Activated naive CD4-positive, alpha-beta T cell treated with Interleukin-2 at 50 U/mL for 16 hours (primary cell): ENCODE results near the gene MRGPRX2.

Experiments used
- DNase-seq: peaks from one replicate; pipeline ENCODE4 v3.0.0-alpha.2; 2020

MRGPRX2 gene

DNA sequence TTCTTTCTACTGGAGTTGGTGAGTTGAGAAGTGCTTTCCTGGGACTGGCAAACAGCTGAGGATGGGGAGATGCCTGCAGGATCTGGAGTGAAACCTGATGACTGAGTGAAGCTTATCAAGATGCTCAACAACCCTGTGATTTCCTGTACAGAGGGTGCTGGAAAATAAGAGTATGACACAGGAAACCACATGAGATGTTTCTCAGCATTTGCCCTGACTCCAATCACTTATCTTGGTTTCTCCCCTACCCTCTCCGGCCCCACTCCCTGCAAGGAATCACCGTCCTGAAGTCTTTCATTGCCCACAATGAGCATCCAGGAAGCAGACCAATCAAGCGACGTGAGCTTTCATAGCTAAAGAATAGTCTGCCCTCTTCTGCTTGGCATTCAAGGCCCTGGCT lies at the start of gene MRGPRX2:
Gene MRGPRX2, minus strand, starts transcription at position 89 of the 400 bp plus-strand sequence. CDS start 4,315 bp downstream, outside the sequence.
- DNase-seq, result no peak

DNA sequence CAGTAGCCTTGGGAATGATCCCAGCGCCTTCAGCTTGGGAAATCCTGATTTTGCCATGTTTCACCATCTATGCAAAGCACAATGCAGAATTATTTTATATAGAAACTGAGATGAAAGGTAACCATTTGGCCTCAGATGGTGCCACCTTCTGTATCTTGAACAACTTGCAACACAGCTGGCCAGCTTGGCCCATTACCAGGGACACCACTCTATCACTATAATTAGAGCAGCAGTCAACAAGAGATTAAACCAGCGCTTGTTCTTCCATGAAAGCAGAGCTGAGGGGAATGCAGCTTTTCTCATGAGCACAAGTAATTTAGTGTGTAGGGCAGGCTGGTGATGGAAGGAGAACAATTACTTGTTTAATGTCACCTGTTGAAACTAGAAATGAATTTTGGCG lies 49.8 kb upstream of the MRGPRX2 start:
- no peak for DNase-seq

DNA sequence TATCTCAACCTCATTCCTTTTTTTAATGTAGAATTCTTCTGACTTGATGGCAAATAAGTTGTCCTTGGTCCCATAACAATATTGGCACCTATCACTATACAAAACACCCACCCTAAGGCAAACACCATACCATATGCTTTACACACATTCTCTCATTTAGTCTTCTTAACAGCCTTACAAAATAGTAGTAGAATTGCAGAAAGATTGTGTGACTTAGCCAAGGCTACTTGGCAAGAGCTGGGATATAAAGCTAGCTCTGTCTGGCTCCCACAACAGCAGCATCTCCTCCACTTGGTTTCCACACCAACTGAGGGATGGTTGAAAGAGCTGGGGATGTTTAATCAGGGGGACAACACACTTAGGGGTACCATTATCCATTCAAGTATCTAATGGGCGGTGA lies 46.6 kb upstream of the MRGPRX2 start:
- no peak for DNase-seq

DNA sequence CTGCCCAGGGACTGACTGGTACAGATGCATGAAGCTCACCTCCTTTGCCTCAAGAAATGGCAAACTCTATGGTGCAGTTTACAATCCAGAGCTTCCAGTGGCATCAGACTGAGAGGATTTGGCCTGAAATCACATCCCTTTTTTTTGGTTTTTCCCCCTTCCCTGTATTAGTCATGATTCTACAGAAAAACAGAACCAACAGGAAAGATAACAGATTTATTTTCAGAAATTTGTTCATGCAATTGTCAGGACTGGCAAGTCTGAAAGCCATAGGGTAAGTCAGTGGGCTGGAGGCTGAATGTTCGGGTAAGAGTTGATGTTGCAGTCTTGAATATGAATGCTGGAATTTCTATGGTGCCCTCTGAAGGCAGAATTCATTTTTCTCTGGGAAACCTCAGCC lies 44.5 kb upstream of the MRGPRX2 start:
- DNase-seq, result no peak

DNA sequence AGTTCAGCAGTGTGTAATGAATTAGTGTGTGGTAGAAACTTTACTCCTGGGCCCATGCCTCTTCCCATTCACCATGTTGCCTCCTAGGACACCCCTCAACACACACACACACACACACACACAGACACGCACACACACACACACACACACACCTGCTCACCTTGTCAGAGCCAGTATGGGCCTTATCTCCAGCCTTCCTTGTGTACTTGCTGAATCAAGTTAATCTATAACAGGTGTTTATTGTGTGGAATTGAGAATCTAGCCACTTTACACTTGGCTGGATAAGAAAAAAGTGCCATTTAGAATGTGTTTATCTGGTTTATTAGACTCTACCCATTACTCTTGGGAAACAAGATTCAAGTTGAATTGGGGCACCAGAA lies 42.0 kb upstream of the MRGPRX2 start:
- DNase-seq, result no peak

DNA sequence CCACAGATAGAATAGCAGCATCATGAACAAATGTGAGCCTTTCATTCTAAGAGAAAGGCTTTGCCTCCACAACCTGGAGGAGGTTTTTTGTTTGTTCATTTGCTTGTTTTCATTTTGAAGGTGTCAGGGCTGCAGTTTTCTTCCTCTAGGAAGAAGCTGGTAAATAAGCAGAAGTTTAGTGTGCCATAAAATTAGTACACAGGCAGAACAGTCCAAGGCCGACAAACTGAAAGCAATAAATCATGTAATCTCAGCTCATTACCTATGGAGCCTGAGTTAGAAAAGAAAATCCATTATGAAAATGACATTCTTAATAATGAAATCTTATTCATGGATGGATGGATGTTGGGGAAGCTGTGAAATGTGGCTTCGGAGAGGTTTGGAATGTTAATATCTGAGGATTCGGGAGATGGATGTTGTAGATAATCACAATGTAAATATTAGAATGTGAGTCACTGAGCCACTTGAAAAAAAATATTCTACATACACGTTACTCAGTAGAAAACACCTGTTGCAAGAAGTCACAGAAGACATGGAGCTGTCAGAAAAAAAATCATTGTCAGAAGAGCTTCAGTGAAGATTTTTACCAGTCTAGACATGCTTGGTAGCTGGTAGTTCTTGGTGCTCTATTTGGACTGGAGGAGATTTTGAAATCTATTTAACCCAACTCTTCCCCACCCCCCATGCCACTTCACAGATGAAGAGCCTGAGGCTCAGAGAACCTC lies 41.4 kb upstream of the MRGPRX2 start:
- DNase-seq, result no peak

DNA sequence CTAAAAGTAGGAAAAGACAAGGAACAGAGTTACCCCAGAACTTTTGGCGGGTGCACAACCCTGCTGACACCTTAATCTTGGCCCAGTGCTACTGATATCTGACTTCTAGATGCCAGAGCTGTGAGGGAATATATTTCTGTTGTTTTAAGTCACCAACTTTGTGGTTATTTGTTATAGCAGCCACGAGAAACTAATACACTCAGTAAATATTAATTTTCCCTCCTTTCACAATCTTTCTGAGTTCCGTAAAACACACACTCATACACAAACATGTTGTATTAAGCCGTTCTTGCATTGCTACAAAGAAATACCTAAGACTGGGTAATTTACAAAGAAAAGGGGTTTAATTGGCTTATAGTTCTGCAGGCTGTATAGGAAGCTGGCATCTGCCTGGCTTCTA lies 40.4 kb upstream of the MRGPRX2 start:
- no peak for DNase-seq

DNA sequence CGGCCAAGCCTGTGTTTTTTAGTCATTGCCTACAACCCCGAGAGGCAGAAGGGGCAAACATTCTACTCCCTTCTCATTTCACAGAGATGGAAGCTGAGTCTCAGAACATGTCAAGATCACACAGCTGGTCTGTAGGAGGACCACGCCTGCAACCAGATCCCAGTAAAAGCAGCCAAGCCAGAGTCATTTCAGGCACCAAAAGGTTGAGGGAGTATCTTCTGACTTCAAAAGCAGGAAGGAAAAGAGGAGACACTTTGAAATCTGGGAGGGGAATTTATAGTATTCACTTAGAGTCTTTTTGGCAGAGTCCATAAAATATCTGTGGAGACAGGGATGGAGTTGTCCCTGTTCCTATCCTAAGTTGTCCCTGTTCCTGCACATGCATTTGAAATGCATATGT lies 38.6 kb upstream of the MRGPRX2 start:
- DNase-seq, result no peak

DNA sequence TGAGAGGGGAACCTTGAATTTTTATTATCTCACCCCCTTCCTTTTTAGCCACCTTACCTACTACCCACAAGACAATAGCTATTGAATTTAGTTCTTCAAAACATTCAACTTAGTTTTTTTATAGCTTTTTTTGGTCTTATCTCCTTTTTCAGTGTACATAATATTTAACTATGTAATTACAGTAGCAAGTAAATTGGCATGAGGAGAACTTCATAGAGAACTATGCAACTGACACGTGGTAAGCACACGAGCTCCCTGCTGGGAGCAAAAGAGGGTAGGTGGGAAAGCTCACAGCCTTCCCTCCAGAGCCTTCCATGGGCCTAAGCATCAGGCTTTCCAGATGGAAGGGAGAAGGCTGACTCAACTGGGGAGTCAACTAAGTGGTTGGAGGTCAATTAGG lies 34.3 kb upstream of the MRGPRX2 start:
- DNase-seq, result no peak

DNA sequence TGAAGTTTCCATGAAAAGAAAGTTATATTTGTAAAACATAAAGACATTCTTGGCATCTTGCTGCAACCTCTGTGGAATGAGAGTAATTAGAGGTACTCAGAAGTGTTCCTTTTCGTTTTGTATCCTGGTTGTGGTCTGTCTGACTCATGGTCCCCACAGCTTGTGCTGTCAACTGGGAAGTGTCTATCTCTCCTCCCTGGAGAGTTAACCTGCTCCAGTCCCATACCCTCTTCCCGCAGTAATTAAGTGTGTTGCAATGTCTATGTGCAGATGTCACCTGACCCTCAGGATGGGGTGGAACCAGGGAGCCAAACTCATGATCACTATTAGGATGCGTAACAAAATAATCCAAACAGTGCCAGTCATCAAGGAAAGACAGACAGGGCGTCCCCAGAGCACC lies 33.5 kb upstream of the MRGPRX2 start:
- no peak for DNase-seq

DNA sequence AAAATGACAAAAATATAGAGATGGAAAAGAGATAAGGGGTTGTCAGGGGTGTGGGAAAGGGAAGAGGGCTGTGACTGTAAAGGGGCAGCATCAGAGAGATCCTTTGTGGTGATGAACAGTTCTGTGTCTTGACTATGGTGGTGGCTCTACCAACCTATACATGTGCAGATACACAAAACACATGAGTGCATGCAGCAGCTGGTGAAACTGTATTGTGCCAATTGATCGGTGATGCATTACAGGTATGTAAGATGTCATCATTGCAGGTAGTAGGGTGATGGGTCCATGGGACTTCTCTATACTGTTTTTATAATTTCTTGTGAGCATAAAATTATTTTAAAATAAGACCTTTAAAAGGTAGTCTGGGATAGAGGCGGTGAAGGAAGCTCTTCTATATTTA lies 32.3 kb upstream of the MRGPRX2 start:
- no peak for DNase-seq

DNA sequence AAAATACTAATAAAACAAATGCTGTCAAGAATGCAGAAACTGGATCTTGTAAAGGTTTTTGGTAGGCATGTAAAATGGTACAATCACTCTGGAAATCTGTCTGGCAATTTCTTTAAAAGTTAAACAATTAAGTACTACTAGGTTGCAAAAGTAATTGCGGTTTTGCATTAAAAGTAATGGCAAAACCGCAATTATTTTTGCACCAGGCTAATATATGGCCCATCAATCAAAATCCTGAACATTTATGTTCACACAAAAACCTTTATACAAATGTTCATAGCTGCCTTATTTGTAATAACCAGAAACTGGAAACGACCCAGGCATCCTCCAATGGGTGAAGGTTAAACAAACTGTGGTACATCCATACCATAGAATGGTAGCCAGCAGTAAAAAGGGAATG lies 31.8 kb upstream of the MRGPRX2 start:
- no peak for DNase-seq

DNA sequence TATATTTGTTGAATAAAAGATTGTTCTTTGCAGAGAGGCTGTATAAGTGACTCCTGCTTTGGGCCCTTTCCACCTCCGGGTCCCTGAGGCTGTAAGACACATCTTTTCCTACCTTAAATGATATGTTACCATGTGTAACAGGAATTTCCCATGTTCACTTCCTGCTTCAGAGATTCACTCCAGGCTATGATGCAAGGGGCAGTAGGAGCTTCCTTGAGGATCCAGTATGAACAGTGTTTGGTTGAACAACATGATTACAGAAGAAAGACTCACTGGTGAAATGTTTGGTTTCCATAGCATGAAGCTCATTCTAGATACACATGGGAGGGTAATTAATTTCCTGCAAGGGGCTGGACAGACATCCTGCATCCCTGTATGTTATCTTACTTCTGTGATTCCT lies 30.8 kb upstream of the MRGPRX2 start:
- no peak for DNase-seq

DNA sequence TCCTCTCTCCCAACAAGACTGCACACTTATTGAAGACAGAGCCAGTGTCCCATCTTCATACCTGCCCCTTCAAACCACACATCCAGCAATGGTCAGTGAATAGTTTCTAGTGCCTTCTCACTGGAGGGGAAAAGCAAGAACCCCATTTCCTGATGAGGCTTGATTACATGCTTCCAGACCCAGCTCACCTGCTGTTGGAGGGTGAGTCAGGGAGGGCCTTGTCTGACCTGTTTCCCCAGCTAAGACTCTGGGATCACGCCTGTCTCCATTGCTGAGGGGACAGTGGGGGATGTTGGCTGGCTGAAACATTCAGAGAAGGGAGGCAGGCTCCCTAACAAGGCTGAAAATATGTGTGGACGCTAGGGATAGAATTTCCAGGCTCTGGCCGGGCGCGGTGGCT lies 28.9 kb upstream of the MRGPRX2 start:
- DNase-seq, result no peak

DNA sequence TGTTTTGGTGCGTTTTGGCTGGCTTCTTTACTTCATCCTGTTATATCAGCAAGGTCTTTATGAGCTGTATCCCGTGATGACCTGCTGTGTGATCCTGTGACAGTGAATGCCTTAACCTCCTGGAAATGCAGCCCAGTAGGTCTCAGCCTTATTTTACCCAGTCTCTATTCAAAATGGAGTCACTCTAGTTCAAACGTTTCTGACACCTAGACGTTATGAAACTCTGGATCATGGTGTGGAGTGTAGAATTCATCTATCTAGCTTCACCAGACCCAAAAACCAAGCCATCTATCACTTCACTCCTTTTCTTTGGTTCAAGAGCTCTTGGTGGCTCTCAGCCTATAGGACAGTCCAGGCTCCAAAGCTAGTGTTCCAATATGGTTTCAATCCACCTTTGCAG lies 28.3 kb upstream of the MRGPRX2 start:
- no peak for DNase-seq

DNA sequence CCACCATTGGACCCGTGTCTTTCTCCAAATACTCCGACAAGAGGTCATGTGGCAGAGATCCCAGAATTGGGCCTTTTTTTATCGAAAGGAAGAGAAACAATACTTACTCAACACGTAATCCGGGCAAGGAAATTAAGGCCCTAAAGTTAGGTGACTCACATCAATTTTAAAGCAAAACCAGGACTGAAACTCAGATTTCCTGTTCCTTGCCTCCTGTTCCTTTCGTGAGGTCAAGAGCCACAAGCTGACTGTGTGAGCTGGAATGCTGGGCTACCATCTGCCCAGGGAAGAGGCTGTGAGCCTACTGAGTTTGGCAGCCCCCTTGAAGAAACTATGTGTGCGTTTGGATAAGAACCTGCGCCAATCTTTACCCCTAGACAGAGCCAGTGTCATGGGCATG lies 27.1 kb upstream of the MRGPRX2 start:
- DNase-seq, result no peak

DNA sequence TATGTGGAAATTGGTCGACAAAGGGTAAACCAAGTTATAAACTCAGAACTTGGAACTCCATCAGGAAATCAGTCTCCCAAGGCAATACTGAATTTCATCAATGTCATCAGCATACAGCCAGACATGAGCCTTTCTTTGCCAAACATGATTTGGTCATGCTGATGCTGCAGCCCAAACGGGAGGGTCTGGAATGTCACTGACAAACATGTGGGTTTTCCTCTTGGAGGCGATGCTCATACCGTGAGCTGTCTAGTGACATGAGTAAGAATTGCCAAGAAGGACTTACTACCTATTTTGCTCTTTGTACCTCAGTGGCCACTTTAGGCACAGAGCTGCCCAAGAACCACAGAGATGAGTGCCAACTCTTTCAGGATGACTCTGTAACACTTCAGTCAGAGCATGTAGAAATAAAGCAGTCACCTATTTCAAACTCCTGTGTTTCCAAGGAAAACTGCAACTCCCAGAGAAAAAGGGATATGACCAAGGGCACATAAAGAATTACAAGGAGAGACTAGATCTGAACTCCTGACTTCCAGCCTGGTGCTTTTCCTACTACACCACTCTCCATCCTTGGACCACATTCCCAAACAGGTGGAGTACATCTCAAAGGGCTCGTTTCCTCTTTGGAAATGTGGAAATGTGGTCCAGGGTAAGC lies 24.3 kb upstream of the MRGPRX2 start:
- DNase-seq, result no peak

DNA sequence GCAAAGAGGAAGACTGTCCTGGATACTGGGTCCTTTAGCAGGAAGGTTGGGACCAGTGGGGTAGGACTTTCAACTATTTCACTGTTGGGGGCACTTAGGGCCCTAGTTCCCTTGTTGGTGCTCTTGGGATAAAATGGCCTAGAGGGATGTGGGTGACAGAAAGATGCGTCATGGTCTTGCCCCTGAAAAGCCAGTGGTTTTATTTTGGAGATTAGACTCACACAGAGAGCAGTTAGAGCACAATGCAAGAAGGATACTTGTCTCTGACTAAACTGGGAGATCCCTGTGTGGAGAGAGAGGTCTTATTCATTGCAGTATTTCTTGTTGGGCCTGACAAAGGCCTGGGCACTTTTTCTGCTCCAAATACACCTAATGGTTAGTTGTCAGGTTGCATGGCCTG lies 22.6 kb upstream of the MRGPRX2 start:
- DNase-seq, result no peak

DNA sequence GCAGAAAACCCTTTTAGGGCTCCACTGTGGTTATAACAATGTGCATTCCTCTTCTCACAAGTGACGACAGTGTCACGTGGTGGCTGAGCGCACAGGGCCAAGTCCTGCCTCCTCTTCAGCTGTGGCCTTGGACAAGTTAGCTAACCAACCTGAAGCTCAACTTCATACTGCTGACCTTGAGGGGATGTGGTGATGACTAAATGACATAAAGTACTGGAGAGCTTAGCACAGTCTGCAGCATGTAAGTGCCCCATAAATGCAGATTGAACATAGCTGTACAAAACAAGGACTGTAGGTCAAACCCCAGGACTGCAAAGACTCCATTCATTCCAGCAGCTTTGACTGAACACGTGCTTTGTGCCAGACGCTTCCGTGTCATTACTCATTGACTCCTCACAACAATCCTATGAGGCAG lies 20.1 kb upstream of the MRGPRX2 start:
- no peak for DNase-seq

DNA sequence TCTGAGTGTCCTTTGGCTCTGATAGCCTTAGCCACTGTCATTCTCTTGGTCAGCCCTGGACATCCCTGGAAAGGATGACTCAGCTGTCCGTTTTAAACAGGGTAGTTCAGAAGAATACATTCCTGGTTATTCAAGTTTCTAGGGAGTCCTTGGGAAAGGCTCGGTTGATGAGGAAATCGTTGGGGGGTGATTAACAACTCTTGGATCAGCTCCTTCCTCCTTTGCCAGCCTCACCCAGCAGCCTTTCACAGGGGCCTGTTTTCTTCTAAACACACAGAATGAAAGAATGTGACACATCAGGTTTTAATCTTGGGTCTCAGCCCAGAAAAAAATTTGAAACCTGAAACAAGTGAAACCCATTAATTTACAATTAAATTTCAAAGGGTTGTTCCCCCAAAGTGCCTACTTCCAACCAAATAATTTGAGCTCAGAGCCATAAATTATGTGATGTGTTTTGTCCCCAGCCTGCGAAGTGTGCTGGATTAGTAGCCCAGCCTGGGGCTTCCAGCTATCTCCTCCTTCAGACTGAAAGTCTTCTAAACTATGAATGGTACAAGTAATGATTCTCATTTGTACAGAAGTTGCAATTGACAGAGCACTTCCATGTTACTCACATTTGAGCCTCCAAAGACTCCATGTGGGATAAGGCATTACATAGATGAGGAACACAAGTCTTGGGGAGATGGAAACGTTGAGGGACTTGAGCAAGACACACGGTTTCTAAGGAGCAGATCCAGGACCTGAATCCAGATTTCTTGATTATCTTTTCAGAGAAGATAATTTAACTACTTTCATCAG lies 19.3 kb upstream of the MRGPRX2 start:
- no peak for DNase-seq

DNA sequence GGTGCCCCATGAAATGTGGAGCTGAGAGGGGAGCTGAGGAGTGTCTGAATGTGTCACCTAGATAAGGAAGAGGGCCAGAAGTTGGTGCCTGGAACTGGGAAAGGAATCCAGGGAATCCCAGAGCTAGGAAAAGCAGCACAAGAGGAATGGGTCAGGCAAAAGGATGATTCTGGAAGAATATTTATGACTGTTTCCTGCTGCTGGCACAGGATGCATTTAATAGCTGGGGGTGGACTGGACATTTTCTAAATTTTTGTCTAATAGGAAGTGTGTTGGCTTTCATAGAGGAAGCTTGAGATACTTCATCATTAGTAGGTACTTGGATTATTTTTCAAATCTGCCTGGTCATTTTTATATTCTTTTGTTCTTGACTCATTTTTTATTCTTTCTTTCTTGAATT lies 17.4 kb upstream of the MRGPRX2 start:
- no peak for DNase-seq

DNA sequence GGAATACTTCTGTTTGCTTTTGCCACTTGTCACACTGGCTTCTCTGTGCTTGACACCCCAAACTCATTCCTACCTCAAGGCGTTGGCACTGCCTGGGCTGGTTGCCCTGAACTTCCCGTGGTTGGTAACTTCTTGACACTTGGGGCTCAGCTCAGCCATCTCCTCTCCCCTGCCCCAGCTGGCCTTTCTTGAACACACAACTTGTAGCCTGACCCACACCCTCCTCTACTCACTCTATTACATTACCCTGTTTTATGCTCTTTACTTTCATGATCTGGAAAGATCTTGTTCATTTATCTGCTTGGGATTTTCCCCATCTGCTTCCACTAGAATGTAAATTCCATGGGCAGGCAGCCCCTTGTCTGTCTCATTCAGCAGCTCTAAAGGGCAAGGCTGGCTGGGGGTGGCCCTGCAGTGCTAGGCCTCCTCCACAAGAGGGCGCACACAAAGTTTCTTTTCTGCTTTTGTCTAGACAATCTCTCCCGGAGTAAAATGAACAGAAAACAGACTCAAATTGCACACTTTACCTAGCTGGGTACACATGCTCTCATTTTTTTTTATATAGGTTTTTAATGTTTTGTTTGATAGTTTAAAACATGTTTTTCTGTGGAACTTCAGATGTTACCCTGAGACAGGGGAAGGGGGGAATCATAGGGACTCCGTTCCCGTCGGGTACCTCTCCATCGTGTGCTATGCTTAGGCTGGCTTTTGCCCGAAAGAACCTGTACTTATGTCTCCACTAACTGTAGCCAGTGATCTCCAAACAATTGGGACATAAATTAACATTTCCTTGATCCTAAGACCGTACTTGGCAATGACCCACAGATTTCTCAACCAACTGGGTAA lies 16.4 kb upstream of the MRGPRX2 start:
- DNase-seq, result peak; percentile 68

DNA sequence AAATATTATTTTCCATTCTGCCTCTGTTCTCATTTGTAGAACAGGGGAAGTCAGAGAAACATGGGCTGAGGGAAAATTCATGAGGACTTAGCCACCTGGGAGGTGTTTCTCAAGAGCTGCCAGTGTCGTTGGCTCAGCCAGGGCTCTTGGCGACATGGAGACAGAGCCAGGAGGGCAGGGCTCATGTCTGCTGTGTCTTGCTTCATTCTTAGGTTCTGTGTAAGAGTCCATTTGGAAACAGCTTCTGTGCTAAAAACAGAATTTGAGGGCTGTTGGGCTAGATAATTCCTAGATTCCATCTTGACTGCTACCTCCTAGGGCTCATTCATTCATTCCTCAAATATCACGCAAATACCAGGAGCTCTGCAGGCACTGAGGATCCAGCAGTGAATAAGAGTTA lies 15.1 kb upstream of the MRGPRX2 start:
- DNase-seq, result no peak
